Measurements from ENCODE around the gene ANKRD42. TPM values are rescaled to one million over a fixed set of nuclear protein-coding genes. Genes with fewer than 3 reads are reported as not detected.

The ANKRD42 gene
- polyA plus RNA-seq, 1 donor: 5.7 TPM

DNA sequence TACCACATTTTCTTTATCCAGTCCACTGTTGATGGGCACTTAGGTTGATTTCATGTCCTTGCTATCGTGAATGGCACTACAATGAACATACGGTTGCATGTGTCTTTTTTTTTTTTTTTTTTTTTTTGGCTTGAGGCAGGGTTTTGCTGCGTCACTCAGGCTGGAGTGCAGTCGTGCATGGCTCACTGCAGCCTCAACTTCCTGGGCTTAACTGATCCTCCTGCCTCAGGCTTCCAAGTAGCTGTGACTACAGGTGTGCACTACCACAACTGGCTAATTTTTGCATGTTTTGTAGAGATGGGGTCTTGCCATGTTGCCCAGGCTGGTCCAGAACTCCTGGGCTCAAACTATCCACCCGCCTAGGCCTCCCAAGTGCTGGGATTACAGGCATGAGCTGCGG is 94.1 kb downstream of the ANKRD42 start:
- no peak for DNase-seq (ENCODE audit: low read depth)

DNA sequence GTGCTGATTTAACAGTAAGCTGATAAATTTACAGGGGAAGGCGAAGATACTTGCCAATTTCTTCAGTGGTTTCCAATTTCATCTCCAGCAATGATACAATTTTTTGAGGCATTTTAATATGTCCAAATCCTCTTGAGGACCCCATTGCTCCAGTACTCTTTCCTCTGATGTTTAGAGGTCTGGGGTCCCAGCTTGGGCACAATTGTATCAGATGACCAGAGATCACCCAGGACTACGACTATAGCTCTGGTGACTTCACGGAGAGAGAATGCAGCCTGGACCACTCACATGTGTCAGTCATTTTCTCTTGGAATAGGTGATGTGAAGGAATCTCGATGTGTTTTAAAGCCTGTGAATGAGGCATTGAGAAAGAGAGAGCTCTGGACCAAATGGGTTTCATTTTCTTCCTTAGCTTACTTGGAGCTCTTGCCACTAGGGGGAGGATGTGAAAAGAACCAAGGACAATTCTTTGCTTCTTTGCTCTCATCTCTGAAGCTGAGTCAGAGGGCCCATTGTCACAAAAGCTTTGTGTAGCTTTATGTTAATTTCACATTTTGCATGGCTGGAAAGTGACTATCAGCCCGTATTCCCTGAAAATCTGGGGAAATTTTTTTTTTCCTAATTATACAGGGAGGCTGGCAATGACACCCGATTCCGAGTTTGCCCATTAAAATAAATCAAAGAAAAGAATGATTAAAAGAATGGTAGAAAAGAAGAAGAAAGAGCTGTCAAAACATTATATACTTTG is 99.4 kb downstream of the ANKRD42 start:
- DNase-seq (ENCODE audit: low read depth): peak; percentile 63

DNA sequence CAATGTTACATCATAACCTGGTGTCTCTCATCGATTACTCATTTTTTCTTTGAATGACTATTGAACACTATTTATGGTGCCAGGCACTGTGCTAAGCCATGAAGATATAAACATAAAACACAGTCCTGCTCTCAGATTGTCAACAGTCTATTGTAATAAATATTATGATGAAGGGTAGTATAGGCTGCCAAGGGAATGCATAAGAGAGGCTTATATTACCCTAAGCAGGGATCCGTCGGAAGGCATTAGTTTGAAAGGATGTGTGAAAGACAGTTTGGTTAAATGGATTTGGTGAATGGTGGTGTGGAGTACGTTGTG is 99.9 kb downstream of the ANKRD42 start:
- no peak for DNase-seq (ENCODE audit: low read depth)

DNA sequence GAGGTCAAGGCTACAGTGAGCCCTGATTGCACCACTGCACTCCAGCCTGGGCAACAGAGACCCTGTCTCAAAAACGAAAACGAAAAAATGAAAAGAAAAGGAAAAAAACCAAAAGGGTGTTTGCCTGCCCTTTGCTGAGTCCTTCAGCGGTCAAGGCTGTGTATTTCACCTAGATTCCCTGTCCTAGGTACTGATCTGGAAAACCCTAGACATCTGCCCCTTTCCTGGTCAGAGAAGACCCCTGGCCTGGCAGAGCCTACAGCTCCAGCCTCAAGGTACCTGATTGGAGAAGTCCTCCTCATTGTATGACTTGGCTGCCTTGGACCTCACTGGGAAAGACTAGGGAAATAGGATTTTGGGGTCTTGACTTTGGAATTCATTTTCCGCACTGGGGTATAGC is 100.7 kb downstream of the ANKRD42 start:
- no peak for DNase-seq (ENCODE audit: low read depth)

Other genes starting within 250 kb of the ANKRD42 start
- gene RAB30, start 121.8 kb upstream of the ANKRD42 start, polyA plus RNA-seq (ENCODE audit: insufficient read length): 11.2 TPM
- 43.9 TPM for gene PCF11, start 36.6 kb upstream of the ANKRD42 start, polyA plus RNA-seq (ENCODE audit: insufficient read length)
- gene CCDC90B, start 92.7 kb downstream of the ANKRD42 start, polyA plus RNA-seq (ENCODE audit: insufficient read length): 78.1 TPM